Lower leg skin (tissue), 3 donors: ENCODE measurements around the gene LKAAEAR1.

Experiments used
- POLR2A ChIP-seq, 2 donors: fragments of 450-650 bp; IDR thresholded peaks; one replicate each; pipeline ENCODE4 v1.6.1; 2016 to 2017; ENCODE audit warnings: antibody characterized with exemption in 2 of 2, mild to moderate bottlenecking in 1 of 2, moderate library complexity in 1 of 2
- TF ChIP-seq, protein P1 (sequence below), 3 donors: fragments of 450-650 bp; IDR thresholded peaks; one replicate each; pipeline ENCODE4 v1.5.1; 2016; ENCODE audit warnings: antibody characterized with exemption in 3 of 3, mild to moderate bottlenecking in 3 of 3, moderate library complexity in 2 of 3

GRCh38 chr20:64091340-64091739 is 7.1 kb upstream of the LKAAEAR1 start:
- TF ChIP-seq, protein P1, sequence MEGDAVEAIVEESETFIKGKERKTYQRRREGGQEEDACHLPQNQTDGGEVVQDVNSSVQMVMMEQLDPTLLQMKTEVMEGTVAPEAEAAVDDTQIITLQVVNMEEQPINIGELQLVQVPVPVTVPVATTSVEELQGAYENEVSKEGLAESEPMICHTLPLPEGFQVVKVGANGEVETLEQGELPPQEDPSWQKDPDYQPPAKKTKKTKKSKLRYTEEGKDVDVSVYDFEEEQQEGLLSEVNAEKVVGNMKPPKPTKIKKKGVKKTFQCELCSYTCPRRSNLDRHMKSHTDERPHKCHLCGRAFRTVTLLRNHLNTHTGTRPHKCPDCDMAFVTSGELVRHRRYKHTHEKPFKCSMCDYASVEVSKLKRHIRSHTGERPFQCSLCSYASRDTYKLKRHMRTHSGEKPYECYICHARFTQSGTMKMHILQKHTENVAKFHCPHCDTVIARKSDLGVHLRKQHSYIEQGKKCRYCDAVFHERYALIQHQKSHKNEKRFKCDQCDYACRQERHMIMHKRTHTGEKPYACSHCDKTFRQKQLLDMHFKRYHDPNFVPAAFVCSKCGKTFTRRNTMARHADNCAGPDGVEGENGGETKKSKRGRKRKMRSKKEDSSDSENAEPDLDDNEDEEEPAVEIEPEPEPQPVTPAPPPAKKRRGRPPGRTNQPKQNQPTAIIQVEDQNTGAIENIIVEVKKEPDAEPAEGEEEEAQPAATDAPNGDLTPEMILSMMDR (IDR thresholded peaks at IDR 0.05) = no peak
- no peak for TF ChIP-seq POLR2A (IDR thresholded peaks at IDR 0.05)
